HepG2 (cell line): ENCODE data around the gene FAM234B. TPM values are rescaled to one million over a fixed set of nuclear protein-coding genes. Genes with fewer than 3 reads are reported as not detected.

Source experiments
- ATAC-seq: fragments of 200-7000 bp; cut with Tn5 transposase; 3 replicates; pipeline ENCODE4 v1.9.1; 2020; ENCODE audit warnings: mild to moderate bottlenecking, moderate library complexity
- BruUV-seq: library from RNA; stranded (reverse); fragments of 400-500 nt; replicated peaks from 2 replicates; lab custom pipeline; 2021; lab: Mats Ljungman, UMichigan
- CTCF ChIA-PET: fragments of 300-600 bp; formaldehyde crosslinking; extraction: SDS; loops from one replicate; lab custom pipeline; 2021; ENCODE audit warnings: low total read pairs, inconsistent platforms, low intra/inter-chr PET ratio; lab: Yijun Ruan, JAX
- POLR2A ChIA-PET: fragments of 350-600 bp; sonication (Branson Sonifier 250); formaldehyde crosslinking; loops from one replicate; lab custom pipeline; 2020; ENCODE audit warnings: antibody characterized with exemption, inconsistent platforms; lab: Yijun Ruan, JAX
- DNase-seq: peaks from one replicate; pipeline ENCODE4 v3.0.0-alpha.2; 2015; ENCODE audit warnings: low spot score
- FAIRE-seq: peaks from 3 replicates; lab custom pipeline; 2011; peaks lifted over from hg19 to GRCh38; lab: Jason Lieb, UNC
- H2AFZ ChIP-seq: one replicate; pipeline ENCODE4 v1.6.1; 2011; ENCODE audit warnings: low read length, inconsistent platforms
- H3K27ac ChIP-seq: fragments of 300-600 bp; 3 replicates; pipeline ENCODE4 v1.8.0; 2011; ENCODE audit warnings: mixed run types, mild to moderate bottlenecking, mixed read lengths, low read length, inconsistent platforms; ENCODE audit not compliant: insufficient read depth; ENCODE audit errors: extremely low read length
- H3K27me3 ChIP-seq, 2 experiments: fragments of 200-600 bp in 1 of 2; 2 replicates in 1 of 2; 3 replicates in 1 of 2; pipeline versions ENCODE4 v1.6.0 to v1.8.0; 2011; ENCODE audit warnings: low read length in 2 of 2, mild to moderate bottlenecking in 2 of 2, moderate library complexity in 2 of 2, inconsistent platforms in 1 of 2; ENCODE audit not compliant: insufficient read depth in 2 of 2, control insufficient read depth in 1 of 2
- H3K36me3 ChIP-seq, 2 experiments: fragments of 200-600 bp in 1 of 2; replicated peaks in 1 of 2; 2 replicates in 1 of 2; 3 replicates in 1 of 2; pipeline versions ENCODE4 v1.5.1 to v1.8.0; 2011; ENCODE audit warnings: low read length in 2 of 2, inconsistent platforms in 1 of 2; ENCODE audit not compliant: insufficient read depth in 2 of 2, control insufficient read depth in 1 of 2
- H3K4me1 ChIP-seq: 2 replicates; pipeline ENCODE4 v1.5.1; 2012; ENCODE audit warnings: low read length, inconsistent platforms; ENCODE audit not compliant: insufficient read depth
- H3K4me2 ChIP-seq: 2 replicates; pipeline ENCODE4 v1.6.0; 2011; ENCODE audit warnings: low read depth, low read length, inconsistent platforms
- H3K4me3 ChIP-seq, 3 experiments: fragments of 200-600 bp in 1 of 3; sonication (generic), shearing (Covaris generic) in 1 of 3; replicated peaks in 1 of 3; 2 replicates each; pipeline ENCODE4 v1.5.1; 2011 to 2016; ENCODE audit warnings: low read length in 3 of 3, inconsistent platforms in 2 of 3, low read depth in 2 of 3, mild to moderate bottlenecking in 2 of 3, control low read depth in 1 of 3, mixed read lengths in 1 of 3; ENCODE audit not compliant: insufficient read depth in 1 of 3
- H3K79me2 ChIP-seq: one replicate; pipeline ENCODE4 v1.6.1; 2011; ENCODE audit warnings: low read length, inconsistent platforms; ENCODE audit not compliant: insufficient read depth
- H3K9ac ChIP-seq: 2 replicates; pipeline ENCODE4 v1.6.0; 2011; ENCODE audit warnings: mild to moderate bottlenecking, low read depth, low read length, inconsistent platforms; ENCODE audit not compliant: insufficient read depth
- H3K9me3 ChIP-seq: 2 replicates; pipeline ENCODE4 v1.5.1; 2012; ENCODE audit warnings: mild to moderate bottlenecking, low read length
- H4K20me1 ChIP-seq: 2 replicates; pipeline ENCODE4 v1.6.0; 2011; ENCODE audit warnings: inconsistent platforms, mild to moderate bottlenecking, low read length, moderate library complexity; ENCODE audit not compliant: insufficient read depth
- FOXA1 ChIP-seq, 2 experiments: fragments of 450-650 bp in 1 of 2; sonication (generic) in 1 of 2; formaldehyde crosslinking in 1 of 2; IDR thresholded peaks; 2 replicates each; pipeline versions ENCODE4 v1.4.0 to v1.6.1; 2016 to 2020; ENCODE audit warnings: missing genetic modification reagents in 1 of 2
- MXD3 ChIP-seq: IDR thresholded peaks from 2 replicates; pipeline ENCODE4 v1.6.1; 2016; ENCODE audit warnings: mild to moderate bottlenecking, missing biosample characterization, missing genetic modification reagents
- REST ChIP-seq, 2 experiments: IDR thresholded peaks; 2 replicates each; pipeline ENCODE4 v1.6.1; 2011 to 2012; ENCODE audit warnings: low read length in 2 of 2, borderline replicate concordance in 1 of 2, low read depth in 1 of 2, mild to moderate bottlenecking in 1 of 2, moderate library complexity in 1 of 2
- ZFP36L2 ChIP-seq: sonication (generic); formaldehyde crosslinking; IDR thresholded peaks from 2 replicates; pipeline ENCODE4 v1.4.0; 2020; ENCODE audit warnings: missing genetic modification reagents
- ZMYM3 ChIP-seq: sonication (generic); formaldehyde crosslinking; IDR thresholded peaks from 2 replicates; pipeline ENCODE4 v1.5.1; 2020; ENCODE audit warnings: mild to moderate bottlenecking, missing genetic modification reagents
- ZNF251 ChIP-seq: sonication (generic); formaldehyde crosslinking; IDR thresholded peaks from 2 replicates; pipeline ENCODE4 v1.9.0; 2021; ENCODE audit warnings: mild to moderate bottlenecking, missing genetic modification reagents
- ZNF367 ChIP-seq: sonication (generic); formaldehyde crosslinking; IDR thresholded peaks from 2 replicates; pipeline ENCODE4 v1.4.0; 2020; ENCODE audit warnings: missing genetic modification reagents, borderline replicate concordance
- WGBS: methylation state at CpG from one replicate; pipeline ENCODE4 v1.1.6; 2017; ENCODE audit warnings: low lambda C conversion rate; 5-methylcytosine and 5-hydroxymethylcytosine counted together
- in situ Hi-C: cut with HindIII; loops from 2 replicates; pipeline ENCODE4 v1.10.0; 2017; ENCODE audit warnings: low pct_unique_long_range_greater_than_20kb; ENCODE audit not compliant: extremely low pct_ligation_motif_present
- intact Hi-C: fragments of 100-400 bp; cut with micrococcal nuclease; formaldehyde crosslinking; loops from one replicate; pipeline ENCODE4 v1.10.0; 2022; ENCODE audit not compliant: unreplicated experiment
- polyA plus RNA-seq, 8 experiments: library from polyadenylated mRNA; depleted of rRNA in 3 of 8; stranded (reverse) in 7 of 8; unstranded in 1 of 8; fragments of >200 nt; fragmentation: Illumina TruSeq in 4 of 8; extraction: Trizol in 4 of 8; gene quantifications; 2 replicates each; pipeline versions ENCODE4 v1.2.1 to v1.2.3, GENCODE V29; 2011 to 2016; ENCODE audit warnings: low read depth in 4 of 8, missing spikeins in 1 of 8, mixed read lengths in 1 of 8; ENCODE audit not compliant: insufficient read depth in 1 of 8
- total RNA-seq, 5 experiments: library from RNA; depleted of rRNA; stranded (reverse); fragments of >200 nt; fragmentation: Illumina TruSeq; extraction: Trizol; gene quantifications; 2 replicates each; pipeline ENCODE4 v1.2.3, GENCODE V29; 2016; ENCODE audit warnings: low read depth in 1 of 5

The FAM234B gene
- total and polyA plus RNA-seq, 2 of the 13 experiments (the other 11 are each of a cell fraction or from before 2014, with no cell fraction given), result 7.8 to 13.8 TPM

- no peaks in the 10 kb centered on the region for H3K27me3 ChIP-seq
- H3K4me1 ChIP-seq, result peaks cover 6% of the 10 kb centered on the region
- in situ Hi-C loops, result no loop called here
- ATAC-seq (no peak), DNase-seq (no peak), FAIRE-seq (no peak)
- POLR2A ChIA-PET, result no interaction called here
- no peak overlapping the region for H2AFZ ChIP-seq
- no peak overlapping the region for H3K9ac ChIP-seq
- no peaks in the 10 kb centered on the region for H3K9me3 ChIP-seq
- no peaks in the 10 kb centered on the region for H4K20me1 ChIP-seq
- TF ChIP-seq ZNF367, result no peak
- TF ChIP-seq ZFP36L2 (CRISPR knock-in tag), result no peak
- TF ChIP-seq MXD3 (CRISPR knock-in tag), result no peak
- TF ChIP-seq ZNF251 (CRISPR knock-in tag), result no peak
- TF ChIP-seq REST (IDR thresholded peaks at IDR 0.05; ENCODE audit: borderline replicate concordance in 1 of 2, low read depth in 1 of 2, low read length in 2 of 2), result no peak
- no peak for TF ChIP-seq FOXA1 (IDR thresholded peaks at IDR 0.05)
- TF ChIP-seq FOXA1 (CRISPR knock-in tag; IDR thresholded peaks at IDR 0.05), result no peak
- TF ChIP-seq ZMYM3 (CRISPR knock-in tag), result no peak
- no peaks in the 10 kb centered on the region for H3K79me2 ChIP-seq
- peaks cover 0 to 14% of the 10 kb centered on the region in 2 experiments; a peak in 2 of 5 replicates for H3K36me3 ChIP-seq
- H3K4me2 ChIP-seq, result no peak overlapping the region
- intact Hi-C loops, result no loop called here
- H3K27ac ChIP-seq, result no peak overlapping the region
- 76% methylated on average over 2 of the region's 3 CpGs for WGBS
- BruUV-seq, result no TSS peak
- no peak overlapping the region for H3K4me3 ChIP-seq
- CTCF ChIA-PET, result no interaction called here
These were observed 30.4 kb downstream of the FAM234B start for GRCh38 chr12:13074396-13075117.
